Measurements from ENCODE around the gene DNAAF3.

DNA sequence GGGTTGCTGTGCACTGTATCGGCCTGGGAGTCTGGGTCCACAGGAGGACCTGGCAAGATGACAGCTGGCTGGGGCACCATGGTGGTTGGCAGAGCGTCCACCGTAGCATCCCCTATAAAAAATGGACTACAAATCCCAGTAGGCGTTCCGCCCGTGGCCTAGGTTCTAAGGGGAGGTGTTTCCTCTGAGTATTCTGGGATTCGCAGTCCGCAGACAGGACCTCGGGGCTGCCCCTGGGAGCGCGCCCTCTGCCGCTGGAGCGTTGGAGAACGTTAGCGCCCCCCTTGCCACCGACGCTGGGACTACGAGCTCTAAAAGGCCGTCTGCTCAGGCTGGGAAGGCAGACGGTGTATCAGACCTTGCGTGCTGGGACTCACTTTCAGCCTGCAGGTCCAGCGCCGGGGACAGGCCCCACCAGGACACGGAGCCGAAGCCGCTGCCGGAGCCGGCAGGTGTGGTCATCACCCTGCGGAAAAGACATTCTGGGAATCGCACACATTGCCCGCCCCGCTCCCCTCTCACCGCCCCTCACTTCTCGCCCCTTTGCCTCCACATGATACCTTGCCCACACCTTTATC lies 372 bp downstream of the DNAAF3 start:
- TF ChIP-seq GATA2 (IDR thresholded peaks at IDR 0.05; ENCODE audit: low read depth, low read length) (no peak), GATA3 (IDR thresholded peaks at IDR 0.05; ENCODE audit: low read depth, low read length) (no peak)

Measured in SH-SY5Y (cell line).